Loucy (cell line): ENCODE data around the gene AMZ1.

ENCODE experiments used
- H2AFZ ChIP-seq: fragments of 200-600 bp; sonication (generic); 2 replicates; pipeline ENCODE4 v1.6.0; 2016; ENCODE audit warnings: antibody characterized with exemption, mild to moderate bottlenecking, low read length, moderate library complexity
- H3F3A ChIP-seq: fragments of 200-600 bp; 2 replicates; pipeline ENCODE4 v1.6.0; 2016; ENCODE audit warnings: antibody characterized with exemption, low read depth, mild to moderate bottlenecking
- H3K27me3 ChIP-seq: fragments of 200-600 bp; sonication (generic); 2 replicates; pipeline ENCODE4 v1.6.1; 2014; ENCODE audit warnings: low read length, mild to moderate bottlenecking; ENCODE audit not compliant: insufficient read depth, poor library complexity, severe bottlenecking
- H3K36me3 ChIP-seq: fragments of 200-600 bp; sonication (generic); 2 replicates; pipeline ENCODE4 v1.6.1; 2016; ENCODE audit warnings: low read length; ENCODE audit not compliant: insufficient read depth
- H3K4me1 ChIP-seq: fragments of 200-600 bp; sonication (generic); 2 replicates; pipeline ENCODE4 v1.5.1; 2014; ENCODE audit warnings: low read length, mild to moderate bottlenecking; ENCODE audit not compliant: insufficient read depth, poor library complexity, severe bottlenecking
- H3K4me2 ChIP-seq: fragments of 200-600 bp; sonication (generic); 2 replicates; pipeline ENCODE4 v1.6.0; 2014; ENCODE audit warnings: antibody characterized with exemption, low read length, low read depth, mild to moderate bottlenecking; ENCODE audit not compliant: poor library complexity, severe bottlenecking
- H3K4me3 ChIP-seq: fragments of 200-600 bp; sonication (generic); 2 replicates; pipeline ENCODE4 v1.5.1; 2014; ENCODE audit warnings: low read length, mild to moderate bottlenecking, mixed read lengths; ENCODE audit not compliant: poor library complexity, severe bottlenecking
- H3K79me2 ChIP-seq: fragments of 200-600 bp; sonication (generic); 2 replicates; pipeline ENCODE4 v1.6.1; 2014; ENCODE audit warnings: low read length; ENCODE audit not compliant: insufficient read depth
- H3K9ac ChIP-seq: fragments of 200-600 bp; sonication (generic); 2 replicates; pipeline ENCODE4 v1.6.0; 2014; ENCODE audit warnings: mild to moderate bottlenecking, low read depth, low read length, moderate library complexity; ENCODE audit not compliant: poor library complexity, severe bottlenecking
- H3K9me2 ChIP-seq: fragments of 200-600 bp; sonication (generic); replicated peaks from 2 replicates; pipeline ENCODE4 v1.6.1; 2016; ENCODE audit warnings: low read depth, low read length, mixed read lengths
- H3K9me3 ChIP-seq: fragments of 200-600 bp; sonication (generic); 2 replicates; pipeline ENCODE4 v1.6.1; 2014; ENCODE audit warnings: mild to moderate bottlenecking, antibody characterized with exemption, low read length, low read depth; ENCODE audit not compliant: insufficient read depth
- H4K20me1 ChIP-seq: fragments of 200-600 bp; sonication (generic); 2 replicates; pipeline ENCODE4 v1.6.0; 2014; ENCODE audit warnings: antibody characterized with exemption, low read length, mild to moderate bottlenecking; ENCODE audit not compliant: insufficient read depth, poor library complexity, severe bottlenecking
- EZH2phosphoT487 ChIP-seq: fragments of 200-600 bp; IDR thresholded peaks from 2 replicates; pipeline ENCODE4 v1.6.1; 2018; ENCODE audit warnings: antibody characterized with exemption, mild to moderate bottlenecking, moderate library complexity, borderline replicate concordance
- TF ChIP-seq, protein P1 (sequence below): fragments of 200-600 bp; sonication (generic); conservative IDR thresholded peaks from 2 replicates; pipeline ENCODE4 v1.5.1; 2014; ENCODE audit warnings: mild to moderate bottlenecking, antibody characterized with exemption, low read length

The AMZ1 gene

DNA sequence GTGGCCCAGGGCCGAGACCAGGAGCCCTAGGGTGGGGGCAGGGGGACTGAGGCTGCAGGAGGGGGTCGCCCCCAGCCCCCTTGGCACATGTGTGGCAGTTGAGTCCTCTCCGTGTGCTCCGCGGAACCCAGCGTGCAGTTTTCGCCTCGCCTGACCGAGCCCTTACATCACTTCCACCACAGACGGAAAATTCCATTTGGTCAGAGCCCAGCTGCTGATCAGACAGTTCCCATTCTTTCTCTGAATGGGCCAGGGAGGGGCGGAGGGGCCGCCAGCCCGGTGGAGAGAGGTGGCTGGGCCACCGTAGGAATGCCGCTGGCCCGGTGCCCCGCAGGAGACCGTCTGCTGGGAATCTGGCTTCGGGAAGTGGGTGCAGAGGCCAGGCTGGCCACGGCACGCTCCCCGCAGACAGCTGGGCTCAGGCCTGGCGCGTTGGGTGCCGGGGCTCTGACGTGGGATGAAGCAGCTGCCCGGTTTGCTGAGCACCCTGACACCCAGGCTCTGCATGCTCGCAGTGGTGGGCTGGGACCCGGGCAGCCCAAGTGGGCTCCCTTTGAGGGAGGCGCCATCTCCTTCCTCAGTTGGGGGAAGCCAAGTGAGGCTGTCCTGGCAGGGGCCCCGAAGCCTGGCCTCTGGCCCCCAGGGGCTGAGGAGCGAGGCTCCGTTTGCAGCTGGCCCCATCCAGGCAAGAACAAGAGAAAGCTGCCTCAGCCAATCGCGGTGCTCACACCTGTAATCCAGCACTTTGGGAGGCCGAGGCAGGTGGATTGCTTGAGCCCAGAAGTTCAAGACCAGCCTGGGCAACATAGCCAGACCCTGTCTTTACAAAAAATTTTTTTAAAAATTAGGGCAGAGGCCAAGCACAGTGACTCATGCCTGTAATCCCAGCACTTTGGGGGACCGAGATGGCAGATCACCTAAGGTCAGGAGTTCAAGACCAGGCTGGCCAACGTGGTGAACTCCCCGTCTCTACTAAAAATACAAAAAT, 46.3 kb upstream of the AMZ1 start:
- Histone ChIP-seq H4K20me1 (peaks cover 77% of the 10 kb centered on the region), H3K9me2 (no peaks in the 10 kb centered on the region), H2AFZ (no peak overlapping the region), H3K36me3 (no peaks in the 10 kb centered on the region), H3K4me2 (no peak overlapping the region), H3F3A (no peaks in the 10 kb centered on the region), H3K27me3 (no peaks in the 10 kb centered on the region), H3K9ac (no peak overlapping the region), H3K4me3 (no peak overlapping the region), H3K79me2 (peaks cover 80% of the 10 kb centered on the region), H3K9me3 (no peaks in the 10 kb centered on the region), H3K4me1 (peaks cover 33% of the 10 kb centered on the region)
- TF ChIP-seq, protein P1, sequence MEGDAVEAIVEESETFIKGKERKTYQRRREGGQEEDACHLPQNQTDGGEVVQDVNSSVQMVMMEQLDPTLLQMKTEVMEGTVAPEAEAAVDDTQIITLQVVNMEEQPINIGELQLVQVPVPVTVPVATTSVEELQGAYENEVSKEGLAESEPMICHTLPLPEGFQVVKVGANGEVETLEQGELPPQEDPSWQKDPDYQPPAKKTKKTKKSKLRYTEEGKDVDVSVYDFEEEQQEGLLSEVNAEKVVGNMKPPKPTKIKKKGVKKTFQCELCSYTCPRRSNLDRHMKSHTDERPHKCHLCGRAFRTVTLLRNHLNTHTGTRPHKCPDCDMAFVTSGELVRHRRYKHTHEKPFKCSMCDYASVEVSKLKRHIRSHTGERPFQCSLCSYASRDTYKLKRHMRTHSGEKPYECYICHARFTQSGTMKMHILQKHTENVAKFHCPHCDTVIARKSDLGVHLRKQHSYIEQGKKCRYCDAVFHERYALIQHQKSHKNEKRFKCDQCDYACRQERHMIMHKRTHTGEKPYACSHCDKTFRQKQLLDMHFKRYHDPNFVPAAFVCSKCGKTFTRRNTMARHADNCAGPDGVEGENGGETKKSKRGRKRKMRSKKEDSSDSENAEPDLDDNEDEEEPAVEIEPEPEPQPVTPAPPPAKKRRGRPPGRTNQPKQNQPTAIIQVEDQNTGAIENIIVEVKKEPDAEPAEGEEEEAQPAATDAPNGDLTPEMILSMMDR = no peak
- no peak for TF ChIP-seq EZH2phosphoT487

DNA sequence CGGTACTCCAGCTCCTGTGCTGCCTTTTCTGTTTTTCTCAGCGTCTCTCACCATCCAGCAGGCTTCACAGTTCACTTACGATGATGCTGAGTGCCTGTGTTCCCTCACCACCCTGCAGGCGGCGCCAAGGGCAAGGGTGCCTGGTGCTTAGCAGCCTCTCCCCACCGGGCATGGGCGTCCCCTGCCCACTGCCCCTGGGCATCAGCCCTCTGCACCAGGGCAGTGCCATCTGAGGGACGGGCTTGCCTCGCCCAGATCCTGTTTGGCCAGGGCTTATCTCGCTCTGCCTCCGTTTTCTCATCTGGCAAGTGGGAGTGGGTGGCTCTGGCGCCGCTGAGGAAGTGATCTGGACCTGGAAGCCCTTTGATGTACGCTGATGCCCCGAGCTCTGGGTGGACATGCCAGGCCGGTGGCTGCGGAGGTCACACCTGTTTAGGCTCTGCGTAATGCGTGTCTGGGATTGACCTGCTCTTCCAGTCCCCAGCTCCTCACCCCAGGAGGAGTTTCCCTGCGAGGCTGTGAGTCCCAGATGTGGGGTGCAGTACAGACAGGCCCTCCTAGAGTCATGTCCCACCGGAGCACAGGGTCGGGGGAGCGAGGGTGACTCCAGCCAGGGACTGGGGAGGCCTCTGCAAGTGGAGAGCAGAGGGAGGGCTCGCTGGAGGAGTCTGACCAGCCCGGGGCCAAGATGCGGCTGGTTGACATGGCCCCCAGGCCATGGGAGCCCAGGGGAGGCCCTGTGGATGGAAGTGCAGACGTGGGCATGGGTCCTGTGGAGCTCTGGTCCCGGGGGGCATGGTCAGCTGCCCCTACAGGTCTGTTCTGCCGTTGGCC, 44.4 kb upstream of the AMZ1 start:
- H3K9me2 ChIP-seq = no peaks in the 10 kb centered on the region
- H2AFZ ChIP-seq = no peak overlapping the region
- H3F3A ChIP-seq = no peaks in the 10 kb centered on the region
- peaks cover 62% of the 10 kb centered on the region for H3K79me2 ChIP-seq
- peaks cover 33% of the 10 kb centered on the region for H3K4me1 ChIP-seq
- TF ChIP-seq, protein P1 = peak; percentile 59
- TF ChIP-seq EZH2phosphoT487 = no peak
- no peak overlapping the region for H3K4me3 ChIP-seq
- H3K9me3 ChIP-seq = no peaks in the 10 kb centered on the region
- H4K20me1 ChIP-seq = peaks cover 75% of the 10 kb centered on the region
- H3K9ac ChIP-seq = no peak overlapping the region
- H3K27me3 ChIP-seq = no peaks in the 10 kb centered on the region
- peaks cover 16% of the 10 kb centered on the region; the same call in 1 of the 2 replicates for H3K36me3 ChIP-seq
- H3K4me2 ChIP-seq = no peak overlapping the region

DNA sequence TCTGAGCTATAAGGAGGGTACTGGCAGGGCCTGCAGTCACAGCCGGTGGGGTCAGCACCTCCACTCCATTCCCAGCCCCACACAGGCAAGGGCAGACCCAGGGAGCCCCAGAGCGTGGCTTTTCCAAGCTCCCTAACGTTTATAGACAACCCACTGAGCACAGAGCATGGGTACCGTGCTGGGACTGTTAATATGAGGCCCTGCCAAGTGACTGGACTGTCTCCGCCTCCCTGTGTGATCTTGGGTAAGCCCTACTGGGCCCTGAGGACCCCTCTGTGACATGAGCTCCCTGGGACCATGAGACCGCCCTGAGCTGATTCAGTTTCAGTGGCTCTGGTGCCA, 43.8 kb upstream of the AMZ1 start:
- Histone ChIP-seq H2AFZ (no peak overlapping the region), H3K9me2 (no peaks in the 10 kb centered on the region), H3K9ac (no peak overlapping the region), H3K9me3 (no peaks in the 10 kb centered on the region), H3K4me2 (peak overlapping the region; percentile 80), H3K4me1 (peaks cover 33% of the 10 kb centered on the region), H3K4me3 (no peak overlapping the region), H3F3A (no peaks in the 10 kb centered on the region), H3K79me2 (peaks cover 56% of the 10 kb centered on the region), H4K20me1 (peaks cover 69% of the 10 kb centered on the region), H3K36me3 (peaks cover 21% of the 10 kb centered on the region; the same call in 1 of the 2 replicates), H3K27me3 (no peaks in the 10 kb centered on the region)
- TF ChIP-seq EZH2phosphoT487 = no peak
- TF ChIP-seq, protein P1 = no peak
